GM23338 (cell line): ENCODE measurements around the gene MAP2K3. TPM values are rescaled to one million over a fixed set of nuclear protein-coding genes. Genes with fewer than 3 reads are reported as not detected.

Experiments used
- ATAC-seq: fragments of 200-7000 bp; cut with Tn5 transposase; 3 replicates; pipeline ENCODE4 v1.9.1; 2020
- DNase-seq: peaks from one replicate; pipeline ENCODE4 v3.0.0-alpha.2; 2015; ENCODE audit warnings: low spot score
- H2AFZ ChIP-seq: fragments of 200-600 bp; sonication (generic); 2 replicates; pipeline ENCODE4 v1.8.0; 2016; ENCODE audit warnings: antibody characterized with exemption, mild to moderate bottlenecking, moderate library complexity
- H3F3A ChIP-seq: fragments of 200-600 bp; sonication (generic); replicated peaks from 2 replicates; pipeline ENCODE4 v1.8.0; 2017; ENCODE audit warnings: antibody characterized with exemption, mixed run types, low read depth
- H3K27ac ChIP-seq: fragments of 200-600 bp; sonication (generic); 2 replicates; pipeline ENCODE4 v1.6.1; 2016; ENCODE audit warnings: low read depth
- H3K27me3 ChIP-seq: fragments of 200-600 bp; sonication (generic); 2 replicates; pipeline ENCODE4 v1.8.0; 2016; ENCODE audit warnings: mild to moderate bottlenecking, mixed run types, moderate library complexity; ENCODE audit not compliant: insufficient read depth
- H3K36me3 ChIP-seq: fragments of 200-600 bp; sonication (generic); 2 replicates; pipeline ENCODE4 v1.8.0; 2016; ENCODE audit warnings: mild to moderate bottlenecking; ENCODE audit not compliant: insufficient read depth
- H3K4me1 ChIP-seq: fragments of 200-600 bp; sonication (generic); 2 replicates; pipeline ENCODE4 v1.8.0; 2016; ENCODE audit warnings: mild to moderate bottlenecking, moderate library complexity; ENCODE audit not compliant: insufficient read depth
- H3K4me2 ChIP-seq: fragments of 200-600 bp; sonication (generic); 2 replicates; pipeline ENCODE4 v1.7.1; 2017; ENCODE audit warnings: mixed run types
- H3K4me3 ChIP-seq: fragments of 200-600 bp; sonication (generic); 2 replicates; pipeline ENCODE4 v1.6.1; 2016; ENCODE audit warnings: mixed run types
- H3K79me2 ChIP-seq: fragments of 200-600 bp; sonication (generic); replicated peaks from 2 replicates; pipeline ENCODE4 v1.8.0; 2017; ENCODE audit warnings: mild to moderate bottlenecking; ENCODE audit not compliant: insufficient read depth
- H3K9me2 ChIP-seq: fragments of 200-600 bp; sonication (generic); 2 replicates; pipeline ENCODE4 v1.8.0; 2017; ENCODE audit not compliant: insufficient read depth
- H4K20me1 ChIP-seq: fragments of 200-600 bp; sonication (generic); replicated peaks from 2 replicates; pipeline ENCODE4 v1.8.0; 2017; ENCODE audit warnings: mild to moderate bottlenecking; ENCODE audit not compliant: insufficient read depth
- H3K27ac Mint-ChIP-seq: 2 replicates; pipeline ENCODE4 v1.8.0; 2020; ENCODE audit warnings: inconsistent platforms, mild to moderate bottlenecking, moderate library complexity, mixed read lengths
- H3K27me3 Mint-ChIP-seq: 3 replicates; pipeline ENCODE4 v1.8.0; 2022; ENCODE audit warnings: low read depth, mild to moderate bottlenecking, moderate library complexity, mixed read lengths, inconsistent platforms; ENCODE audit not compliant: insufficient read depth, poor library complexity
- H3K36me3 Mint-ChIP-seq: 3 replicates; pipeline ENCODE4 v1.8.0; 2021; ENCODE audit warnings: low read depth, mild to moderate bottlenecking, inconsistent platforms, moderate library complexity, mixed read lengths
- H3K4me1 Mint-ChIP-seq: 3 replicates; pipeline ENCODE4 v1.8.0; 2020; ENCODE audit warnings: mild to moderate bottlenecking, inconsistent platforms, mixed read lengths
- H3K4me3 Mint-ChIP-seq: 3 replicates; pipeline ENCODE4 v1.8.0; 2021; ENCODE audit warnings: moderate library complexity, mild to moderate bottlenecking, inconsistent platforms, mixed read lengths
- H3K9me3 Mint-ChIP-seq: 3 replicates; pipeline ENCODE4 v1.8.0; 2020; ENCODE audit warnings: moderate library complexity, mild to moderate bottlenecking, inconsistent platforms, mixed read lengths
- CREB1 ChIP-seq: fragments of 250-450 bp; sonication (Bioruptor Pico); IDR thresholded peaks from 2 replicates; pipeline ENCODE4 v1.5.0; 2020; ENCODE audit warnings: low read depth, mild to moderate bottlenecking, moderate library complexity
- CTCF ChIP-seq, 2 experiments: fragments of 200-600 bp in 1 of 2; sonication (generic) in 1 of 2; conservative IDR thresholded peaks; 2 replicates each; pipeline versions ENCODE4 v1.5.1 to v1.6.1; 2016 to 2017; ENCODE audit warnings: antibody characterized with exemption in 2 of 2, low read depth in 2 of 2, mild to moderate bottlenecking in 2 of 2, moderate library complexity in 1 of 2
- ETS1 ChIP-seq: IDR thresholded peaks from 2 replicates; pipeline ENCODE4 v1.6.1; 2016; ENCODE audit warnings: antibody characterized with exemption
- JUNB ChIP-seq: IDR thresholded peaks from one replicate; pipeline ENCODE4 v1.6.1; 2016; ENCODE audit warnings: antibody characterized with exemption; ENCODE audit not compliant: unreplicated experiment
- REST ChIP-seq: IDR thresholded peaks from one replicate; pipeline ENCODE4 v1.6.1; 2018; ENCODE audit warnings: antibody characterized with exemption; ENCODE audit not compliant: unreplicated experiment
- ZNF114 ChIP-seq: fragments of 250-450 bp; sonication (Bioruptor Pico); IDR thresholded peaks from 2 replicates; pipeline ENCODE4 v1.5.0; 2020; ENCODE audit warnings: mild to moderate bottlenecking, moderate library complexity
- ZNF331 ChIP-seq: fragments of 250-450 bp; sonication (Bioruptor Pico); IDR thresholded peaks from 2 replicates; pipeline ENCODE4 v1.5.0; 2020; ENCODE audit warnings: low read depth, mild to moderate bottlenecking, moderate library complexity
- ZNF462 ChIP-seq: fragments of 250-450 bp; sonication (Bioruptor Pico); IDR thresholded peaks from 2 replicates; pipeline ENCODE4 v1.5.0; 2020; ENCODE audit warnings: mild to moderate bottlenecking, moderate library complexity
- polyA plus RNA-seq: library from polyadenylated mRNA; unstranded; fragments of >200 nt; fragmentation: Nextera tagmentation; extraction: Ambion mirVana; gene quantifications from 2 replicates; pipeline ENCODE4 v1.2.1, GENCODE V29; 2016
- total RNA-seq: library from RNA; depleted of rRNA; stranded (reverse); fragments of >200 nt; shearing (Covaris generic); gene quantifications from 2 replicates; pipeline ENCODE4 v1.2.3, GENCODE V29; 2014

The MAP2K3 gene
- total and polyA plus RNA-seq, 2 experiments from 2014 or later, result 28.5 to 31.7 TPM

DNA sequence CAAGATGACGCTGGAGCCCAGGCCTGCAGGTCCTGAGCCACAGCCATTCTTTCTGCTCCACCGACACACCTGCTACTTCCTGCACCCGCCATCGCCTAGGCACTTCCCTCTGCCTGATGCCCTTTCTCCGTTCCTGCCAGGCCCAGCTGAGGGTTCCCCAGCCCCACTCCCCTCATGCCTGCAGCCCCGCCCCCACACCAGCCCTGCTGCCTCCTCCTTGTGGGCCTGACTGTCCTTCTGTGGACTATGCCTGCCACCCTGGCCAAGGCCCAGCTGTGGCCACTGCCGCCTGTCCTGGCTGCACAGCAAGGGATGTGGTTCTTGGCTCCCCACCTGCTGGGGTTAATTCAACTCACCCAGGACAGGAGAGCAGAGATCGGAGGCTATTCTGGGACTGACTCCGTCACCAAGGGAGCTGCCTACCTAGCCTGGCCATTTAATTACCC lies 38.8 kb upstream of the MAP2K3 start:
- Histone ChIP-seq H3K4me2 (no peak overlapping the region), H4K20me1 (no peaks in the 10 kb centered on the region; the same call in 1 of the 2 replicates), H3K4me1 (no peaks in the 10 kb centered on the region), H3K4me3 (no peak overlapping the region), H3K27ac (no peak overlapping the region), H3K36me3 (no peaks in the 10 kb centered on the region), H3K27me3 (no peaks in the 10 kb centered on the region), H3F3A (no peaks in the 10 kb centered on the region), H3K79me2 (no peaks in the 10 kb centered on the region), H3K9me2 (no peaks in the 10 kb centered on the region), H2AFZ (no peak overlapping the region)
- Mint-ChIP-seq H3K4me1 (peaks cover 10% of the 10 kb centered on the region), H3K4me3 (no peak overlapping the region), H3K27ac (no peak overlapping the region), H3K9me3 (no peaks in the 10 kb centered on the region; the same call in 2 of the 3 replicates), H3K36me3 (no peaks in the 10 kb centered on the region), H3K27me3 (peaks cover 5% of the 10 kb centered on the region)
- ATAC-seq (peak; percentile 11; the same call in 1 of the 3 replicates), DNase-seq (no peak)
- TF ChIP-seq ZNF114 (CRISPR knock-in tag), result no peak
- TF ChIP-seq JUNB, result no peak
- no peak for TF ChIP-seq REST

GRCh38 chr17:21246698-21247097 lies 37.8 kb upstream of the MAP2K3 start:
- no peaks in the 10 kb centered on the region for H3F3A ChIP-seq
- H3K27ac ChIP-seq, result no peak overlapping the region
- no peak for DNase-seq
- H3K9me2 ChIP-seq, result no peaks in the 10 kb centered on the region
- Mint-ChIP-seq H3K27ac (no peak overlapping the region), H3K27me3 (peaks cover 4% of the 10 kb centered on the region), H3K9me3 (no peaks in the 10 kb centered on the region; the same call in 2 of the 3 replicates), H3K4me3 (no peak overlapping the region), H3K36me3 (no peaks in the 10 kb centered on the region), H3K4me1 (peaks cover 3% of the 10 kb centered on the region)
- H3K4me2 ChIP-seq, result no peak overlapping the region
- H3K4me3 ChIP-seq, result no peak overlapping the region
- ATAC-seq, result no peak
- no peaks in the 10 kb centered on the region for H3K79me2 ChIP-seq
- no peak overlapping the region for H2AFZ ChIP-seq
- no peaks in the 10 kb centered on the region for H3K4me1 ChIP-seq
- H3K36me3 ChIP-seq, result no peaks in the 10 kb centered on the region
- no peaks in the 10 kb centered on the region for H4K20me1 ChIP-seq
- no peaks in the 10 kb centered on the region for H3K27me3 ChIP-seq
- no peak for TF ChIP-seq ZNF114 (CRISPR knock-in tag)
- TF ChIP-seq CREB1 (CRISPR knock-in tag), result no peak
- TF ChIP-seq ZNF331 (CRISPR knock-in tag), result no peak
- TF ChIP-seq ETS1, result no peak
- TF ChIP-seq CTCF (conservative IDR thresholded peaks at IDR 0.05; ENCODE audit: low read depth in 2 of 2), result no peak
- TF ChIP-seq JUNB, result no peak
- no peak for TF ChIP-seq ZNF462 (CRISPR knock-in tag)
